Smooth muscle cell (in vitro differentiated cells): ENCODE measurements around the gene HTT. TPM values are rescaled to one million over a fixed set of nuclear protein-coding genes. Genes with fewer than 3 reads are reported as not detected.
A peak's percentile ranks its signal among the peaks of the same experiment; 100 is the strongest.

Experiments used
- DNase-seq: peaks from one replicate; lab custom pipeline; 2025; ENCODE audit not compliant: unreplicated experiment; lab: John Stamatoyannopoulos, UW
- H2AFZ ChIP-seq: fragments of 200-600 bp; sonication (generic); 2 replicates; pipeline ENCODE4 v1.6.0; 2016; ENCODE audit warnings: antibody characterized with exemption, low read depth, mild to moderate bottlenecking
- H3F3A ChIP-seq: fragments of 200-600 bp; sonication (generic); 2 replicates; pipeline ENCODE4 v1.6.0; 2017; ENCODE audit warnings: antibody characterized with exemption, low read depth
- H3K27ac ChIP-seq: fragments of 200-600 bp; sonication (generic); 2 replicates; pipeline ENCODE4 v1.5.1; 2016; ENCODE audit warnings: low read depth, mild to moderate bottlenecking
- H3K27me3 ChIP-seq: fragments of 200-600 bp; sonication (generic); 2 replicates; pipeline ENCODE4 v1.6.1; 2016; ENCODE audit warnings: low read depth, mild to moderate bottlenecking
- H3K36me3 ChIP-seq: fragments of 200-600 bp; sonication (generic); 2 replicates; pipeline ENCODE4 v1.5.1; 2016; ENCODE audit warnings: low read depth
- H3K4me1 ChIP-seq: fragments of 200-600 bp; sonication (generic); 2 replicates; pipeline ENCODE4 v1.5.1; 2016; ENCODE audit warnings: low read depth
- H3K4me2 ChIP-seq: fragments of 200-600 bp; sonication (generic); 2 replicates; pipeline ENCODE4 v1.6.0; 2016; ENCODE audit warnings: mild to moderate bottlenecking
- H3K4me3 ChIP-seq: fragments of 200-600 bp; sonication (generic); 2 replicates; pipeline ENCODE4 v1.5.1; 2016; ENCODE audit warnings: mild to moderate bottlenecking
- H3K79me2 ChIP-seq: fragments of 200-600 bp; sonication (generic); 2 replicates; pipeline ENCODE4 v1.6.0; 2016; ENCODE audit warnings: low read depth, mild to moderate bottlenecking
- H3K9ac ChIP-seq: fragments of 200-600 bp; sonication (generic); 2 replicates; pipeline ENCODE4 v1.6.0; 2016; ENCODE audit warnings: low read depth
- H3K9me3 ChIP-seq: fragments of 200-600 bp; sonication (generic); replicated peaks from 2 replicates; pipeline ENCODE4 v1.5.1; 2016; ENCODE audit warnings: low read depth
- H4K20me1 ChIP-seq: fragments of 200-600 bp; sonication (generic); 2 replicates; pipeline ENCODE4 v1.6.0; 2016; ENCODE audit warnings: low read depth
- CTCF ChIP-seq: fragments of 200-600 bp; sonication (generic); IDR thresholded peaks from 2 replicates; pipeline ENCODE4 v1.5.1; 2017; ENCODE audit warnings: borderline replicate concordance, mild to moderate bottlenecking, antibody characterized with exemption; ENCODE audit not compliant: insufficient read depth, poor library complexity, severe bottlenecking
- WGBS: methylation state at CpG from one replicate; pipeline ENCODE4 v1.1.7; 2016; ENCODE audit warnings: low lambda C conversion rate; 5-methylcytosine and 5-hydroxymethylcytosine counted together
- polyA plus RNA-seq: library from polyadenylated mRNA; unstranded; fragments of >200 nt; fragmentation: Nextera tagmentation; extraction: Ambion mirVana; gene quantifications from 2 replicates; pipeline ENCODE4 v1.2.1, GENCODE V29; 2016
- total RNA-seq: library from RNA; depleted of rRNA; stranded (reverse); fragments of >200 nt; gene quantifications from 2 replicates; pipeline ENCODE4 v1.2.3, GENCODE V29; 2014

Gene HTT
- total and polyA plus RNA-seq, 2 experiments from 2014 or later, result 7.1 to 16.4 TPM

DNA sequence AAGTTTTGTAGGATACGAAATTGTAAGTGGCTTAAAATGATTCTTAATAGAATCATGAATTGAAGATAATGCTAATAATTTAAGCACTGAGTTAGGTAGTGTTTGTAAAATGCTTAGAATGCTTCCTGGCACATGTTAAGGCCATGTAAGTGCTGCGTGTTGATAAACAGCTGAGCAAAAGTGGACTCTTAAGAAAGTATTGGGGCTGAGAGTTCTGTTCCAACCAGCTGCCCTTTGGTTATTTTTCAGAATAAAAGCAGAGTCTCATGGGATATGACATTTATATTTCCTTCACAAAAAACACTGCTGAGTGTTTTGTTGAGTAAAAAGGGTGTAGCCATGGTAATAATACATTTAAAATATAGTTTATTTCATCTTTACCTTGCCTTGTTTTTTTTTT lies 42.5 kb downstream of the HTT start:
- no peak overlapping the region for H3K4me3 ChIP-seq
- no peak overlapping the region for H2AFZ ChIP-seq
- peaks cover 6% of the 10 kb centered on the region for H3F3A ChIP-seq
- no peak for DNase-seq
- WGBS, result 96% methylated on average over 2 of the region's 2 CpGs
- peaks cover 19% of the 10 kb centered on the region for H4K20me1 ChIP-seq
- peaks cover 5% of the 10 kb centered on the region for H3K4me1 ChIP-seq
- H3K36me3 ChIP-seq, result no peaks in the 10 kb centered on the region
- no peak overlapping the region for H3K9ac ChIP-seq
- H3K27ac ChIP-seq, result no peak overlapping the region
- H3K9me3 ChIP-seq, result no peaks in the 10 kb centered on the region
- no peaks in the 10 kb centered on the region for H3K79me2 ChIP-seq
- no peak for TF ChIP-seq CTCF
- no peaks in the 10 kb centered on the region for H3K27me3 ChIP-seq
- no peak overlapping the region for H3K4me2 ChIP-seq

DNA sequence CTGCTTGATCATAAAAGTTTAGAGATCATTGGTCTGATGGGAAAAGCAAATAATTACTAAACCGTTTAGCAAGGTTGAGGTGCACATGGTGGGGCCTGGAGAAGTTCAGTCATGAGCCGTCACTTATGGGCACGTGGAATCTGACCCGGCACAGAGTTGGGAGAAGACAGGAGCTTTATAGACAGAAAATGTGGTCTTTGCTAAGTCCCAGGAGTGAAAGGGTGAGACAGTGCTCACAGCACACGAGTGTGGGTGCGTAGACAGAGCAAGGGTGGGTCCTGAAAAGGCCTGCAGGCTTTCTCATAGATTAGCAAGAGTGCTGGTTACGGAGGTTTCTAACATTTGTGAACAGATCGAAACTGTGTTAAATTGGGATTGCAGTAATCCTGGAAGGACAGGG lies 43.8 kb downstream of the HTT start:
- Histone ChIP-seq H3K9ac (no peak overlapping the region), H3F3A (peaks cover 13% of the 10 kb centered on the region), H4K20me1 (peaks cover 8% of the 10 kb centered on the region), H3K4me1 (peaks cover 6% of the 10 kb centered on the region), H3K9me3 (no peaks in the 10 kb centered on the region), H3K27ac (peak overlapping the region; percentile 2), H3K79me2 (no peaks in the 10 kb centered on the region), H2AFZ (no peak overlapping the region), H3K4me3 (no peak overlapping the region), H3K4me2 (no peak overlapping the region), H3K27me3 (no peaks in the 10 kb centered on the region), H3K36me3 (no peaks in the 10 kb centered on the region)
- DNase-seq, result no peak
- no peak for TF ChIP-seq CTCF
- 50% methylated on average over 8 of the region's 8 CpGs for WGBS

DNA sequence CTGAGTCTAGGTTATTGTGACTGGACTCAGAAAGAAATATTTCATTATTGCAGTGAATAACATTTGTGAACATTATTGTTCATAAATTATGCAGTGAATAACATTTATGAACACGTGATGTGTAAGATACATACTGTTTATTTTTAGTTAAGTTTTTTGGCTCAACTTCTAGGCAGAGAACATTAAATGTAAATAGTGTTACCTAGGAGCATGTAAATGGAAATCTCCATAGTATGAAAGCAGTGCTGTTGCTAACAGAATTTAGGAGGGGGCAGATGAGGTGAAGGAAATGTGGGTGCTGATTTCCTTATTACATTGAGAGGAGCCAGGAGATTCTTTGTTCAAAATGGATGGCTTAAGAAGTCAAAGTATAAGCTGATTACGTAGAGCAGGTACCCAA lies 45.0 kb downstream of the HTT start:
- Histone ChIP-seq H3F3A (peaks cover 24% of the 10 kb centered on the region), H3K9me3 (no peaks in the 10 kb centered on the region), H3K4me1 (peaks cover 6% of the 10 kb centered on the region), H3K27me3 (no peaks in the 10 kb centered on the region), H4K20me1 (peaks cover 6% of the 10 kb centered on the region), H3K27ac (no peak overlapping the region), H3K36me3 (no peaks in the 10 kb centered on the region), H3K9ac (no peak overlapping the region), H2AFZ (no peak overlapping the region), H3K4me2 (no peak overlapping the region), H3K4me3 (no peak overlapping the region), H3K79me2 (no peaks in the 10 kb centered on the region)
- TF ChIP-seq CTCF, result no peak
- no peak for DNase-seq
- 90% methylated on average over 2 of the region's 2 CpGs for WGBS

- H3K79me2 ChIP-seq, result no peaks in the 10 kb centered on the region
Measured at GRCh38 chr4:3121110-3121509, 46.6 kb downstream of the HTT start.

More at GRCh38 chr4:3121110-3121509, 46.6 kb downstream of the HTT start:
- Histone ChIP-seq H3K36me3 (no peaks in the 10 kb centered on the region), H3K27ac (peak overlapping the region; percentile 98), H3K4me1 (peaks cover 6% of the 10 kb centered on the region), H3F3A (peaks cover 24% of the 10 kb centered on the region), H3K9ac (no peak overlapping the region), H3K4me3 (no peak overlapping the region), H3K4me2 (peak overlapping the region; percentile 70), H3K27me3 (no peaks in the 10 kb centered on the region), H2AFZ (no peak overlapping the region), H3K9me3 (no peaks in the 10 kb centered on the region), H4K20me1 (peaks cover 4% of the 10 kb centered on the region)
- TF ChIP-seq CTCF, result no peak
- no peak for DNase-seq
- 81% methylated on average over 9 of the region's 9 CpGs for WGBS
